Loucy (cell line): ENCODE results near the gene CCDC33.

ENCODE experiments used
- H2AFZ ChIP-seq: fragments of 200-600 bp; sonication (generic); 2 replicates; pipeline ENCODE4 v1.6.0; 2016; ENCODE audit warnings: antibody characterized with exemption, mild to moderate bottlenecking, low read length, moderate library complexity
- H3F3A ChIP-seq: fragments of 200-600 bp; 2 replicates; pipeline ENCODE4 v1.6.0; 2016; ENCODE audit warnings: antibody characterized with exemption, low read depth, mild to moderate bottlenecking
- H3K27me3 ChIP-seq: fragments of 200-600 bp; sonication (generic); 2 replicates; pipeline ENCODE4 v1.6.1; 2014; ENCODE audit warnings: low read length, mild to moderate bottlenecking; ENCODE audit not compliant: insufficient read depth, poor library complexity, severe bottlenecking
- H3K36me3 ChIP-seq: fragments of 200-600 bp; sonication (generic); 2 replicates; pipeline ENCODE4 v1.6.1; 2016; ENCODE audit warnings: low read length; ENCODE audit not compliant: insufficient read depth
- H3K4me1 ChIP-seq: fragments of 200-600 bp; sonication (generic); 2 replicates; pipeline ENCODE4 v1.5.1; 2014; ENCODE audit warnings: low read length, mild to moderate bottlenecking; ENCODE audit not compliant: insufficient read depth, poor library complexity, severe bottlenecking
- H3K4me2 ChIP-seq: fragments of 200-600 bp; sonication (generic); 2 replicates; pipeline ENCODE4 v1.6.0; 2014; ENCODE audit warnings: antibody characterized with exemption, low read length, low read depth, mild to moderate bottlenecking; ENCODE audit not compliant: poor library complexity, severe bottlenecking
- H3K4me3 ChIP-seq: fragments of 200-600 bp; sonication (generic); 2 replicates; pipeline ENCODE4 v1.5.1; 2014; ENCODE audit warnings: low read length, mild to moderate bottlenecking, mixed read lengths; ENCODE audit not compliant: poor library complexity, severe bottlenecking
- H3K79me2 ChIP-seq: fragments of 200-600 bp; sonication (generic); 2 replicates; pipeline ENCODE4 v1.6.1; 2014; ENCODE audit warnings: low read length; ENCODE audit not compliant: insufficient read depth
- H3K9ac ChIP-seq: fragments of 200-600 bp; sonication (generic); 2 replicates; pipeline ENCODE4 v1.6.0; 2014; ENCODE audit warnings: mild to moderate bottlenecking, low read depth, low read length, moderate library complexity; ENCODE audit not compliant: poor library complexity, severe bottlenecking
- H3K9me2 ChIP-seq: fragments of 200-600 bp; sonication (generic); replicated peaks from 2 replicates; pipeline ENCODE4 v1.6.1; 2016; ENCODE audit warnings: low read depth, low read length, mixed read lengths
- H3K9me3 ChIP-seq: fragments of 200-600 bp; sonication (generic); 2 replicates; pipeline ENCODE4 v1.6.1; 2014; ENCODE audit warnings: mild to moderate bottlenecking, antibody characterized with exemption, low read length, low read depth; ENCODE audit not compliant: insufficient read depth
- H4K20me1 ChIP-seq: fragments of 200-600 bp; sonication (generic); 2 replicates; pipeline ENCODE4 v1.6.0; 2014; ENCODE audit warnings: antibody characterized with exemption, low read length, mild to moderate bottlenecking; ENCODE audit not compliant: insufficient read depth, poor library complexity, severe bottlenecking
- EZH2phosphoT487 ChIP-seq: fragments of 200-600 bp; IDR thresholded peaks from 2 replicates; pipeline ENCODE4 v1.6.1; 2018; ENCODE audit warnings: antibody characterized with exemption, mild to moderate bottlenecking, moderate library complexity, borderline replicate concordance
- TF ChIP-seq, protein P1 (sequence below): fragments of 200-600 bp; sonication (generic); conservative IDR thresholded peaks from 2 replicates; pipeline ENCODE4 v1.5.1; 2014; ENCODE audit warnings: mild to moderate bottlenecking, antibody characterized with exemption, low read length

CCDC33 gene

GRCh38 chr15:74302821-74303359, 66.8 kb downstream of the CCDC33 start:
- no peaks in the 10 kb centered on the region for H3K79me2 ChIP-seq
- no peaks in the 10 kb centered on the region for H3K36me3 ChIP-seq
- H2AFZ ChIP-seq, result no peak overlapping the region
- no peak overlapping the region for H3K4me2 ChIP-seq
- no peaks in the 10 kb centered on the region for H3F3A ChIP-seq
- H3K9me3 ChIP-seq, result no peaks in the 10 kb centered on the region
- H3K4me3 ChIP-seq, result no peak overlapping the region
- no peaks in the 10 kb centered on the region for H3K27me3 ChIP-seq
- no peaks in the 10 kb centered on the region for H4K20me1 ChIP-seq
- no peak overlapping the region for H3K9ac ChIP-seq
- H3K9me2 ChIP-seq, result no peaks in the 10 kb centered on the region
- H3K4me1 ChIP-seq, result peaks cover 11% of the 10 kb centered on the region
- no peak for TF ChIP-seq EZH2phosphoT487
- TF ChIP-seq, protein P1, sequence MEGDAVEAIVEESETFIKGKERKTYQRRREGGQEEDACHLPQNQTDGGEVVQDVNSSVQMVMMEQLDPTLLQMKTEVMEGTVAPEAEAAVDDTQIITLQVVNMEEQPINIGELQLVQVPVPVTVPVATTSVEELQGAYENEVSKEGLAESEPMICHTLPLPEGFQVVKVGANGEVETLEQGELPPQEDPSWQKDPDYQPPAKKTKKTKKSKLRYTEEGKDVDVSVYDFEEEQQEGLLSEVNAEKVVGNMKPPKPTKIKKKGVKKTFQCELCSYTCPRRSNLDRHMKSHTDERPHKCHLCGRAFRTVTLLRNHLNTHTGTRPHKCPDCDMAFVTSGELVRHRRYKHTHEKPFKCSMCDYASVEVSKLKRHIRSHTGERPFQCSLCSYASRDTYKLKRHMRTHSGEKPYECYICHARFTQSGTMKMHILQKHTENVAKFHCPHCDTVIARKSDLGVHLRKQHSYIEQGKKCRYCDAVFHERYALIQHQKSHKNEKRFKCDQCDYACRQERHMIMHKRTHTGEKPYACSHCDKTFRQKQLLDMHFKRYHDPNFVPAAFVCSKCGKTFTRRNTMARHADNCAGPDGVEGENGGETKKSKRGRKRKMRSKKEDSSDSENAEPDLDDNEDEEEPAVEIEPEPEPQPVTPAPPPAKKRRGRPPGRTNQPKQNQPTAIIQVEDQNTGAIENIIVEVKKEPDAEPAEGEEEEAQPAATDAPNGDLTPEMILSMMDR, result peak; percentile 83

DNA sequence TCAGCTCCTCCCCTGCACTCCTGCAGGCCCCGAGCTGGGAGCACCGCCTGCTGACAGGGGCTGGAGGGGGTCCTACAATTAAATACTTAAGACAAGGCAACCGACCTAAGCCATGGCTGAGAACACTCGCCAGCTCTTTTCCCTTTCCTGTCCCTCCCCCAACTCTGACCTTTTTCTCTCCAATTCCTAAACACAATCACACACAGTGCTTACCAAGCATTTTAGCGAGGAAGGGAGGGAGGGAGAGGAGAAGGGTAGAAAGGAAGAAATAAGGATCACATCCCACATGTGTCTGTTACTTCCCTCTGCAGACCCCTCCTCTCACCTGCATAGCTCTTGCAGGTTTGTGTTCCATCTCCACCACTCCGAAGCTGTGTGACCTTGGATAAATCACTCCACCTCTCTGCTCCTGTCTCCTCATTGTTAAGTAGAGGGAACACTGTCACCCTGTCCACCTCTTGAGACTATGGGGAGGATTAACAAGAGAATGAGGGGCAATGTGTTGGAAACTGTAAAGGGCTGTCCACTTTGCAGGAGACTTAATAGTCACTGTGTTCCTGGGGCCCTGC, 67.7 kb downstream of the CCDC33 start:
- Histone ChIP-seq H3K9me2 (no peaks in the 10 kb centered on the region), H3K79me2 (no peaks in the 10 kb centered on the region), H3K9me3 (no peaks in the 10 kb centered on the region), H3K4me3 (no peak overlapping the region), H3K4me2 (no peak overlapping the region), H3K36me3 (no peaks in the 10 kb centered on the region), H4K20me1 (no peaks in the 10 kb centered on the region), H3K27me3 (no peaks in the 10 kb centered on the region), H2AFZ (no peak overlapping the region), H3K4me1 (peaks cover 12% of the 10 kb centered on the region), H3K9ac (no peak overlapping the region), H3F3A (no peaks in the 10 kb centered on the region)
- TF ChIP-seq, protein P1, result no peak
- no peak for TF ChIP-seq EZH2phosphoT487

GRCh38 chr15:74304431-74304830, 68.3 kb downstream of the CCDC33 start:
- Histone ChIP-seq H3K4me1 (peaks cover 12% of the 10 kb centered on the region), H3K27me3 (no peaks in the 10 kb centered on the region), H3K4me2 (no peak overlapping the region), H3K9ac (no peak overlapping the region), H3K4me3 (no peak overlapping the region), H3K9me2 (no peaks in the 10 kb centered on the region), H3K36me3 (no peaks in the 10 kb centered on the region), H3F3A (no peaks in the 10 kb centered on the region), H2AFZ (no peak overlapping the region), H4K20me1 (no peaks in the 10 kb centered on the region), H3K79me2 (no peaks in the 10 kb centered on the region), H3K9me3 (no peaks in the 10 kb centered on the region)
- TF ChIP-seq, protein P1, result no peak
- no peak for TF ChIP-seq EZH2phosphoT487
